HepG2 (cell line): Measurements from ENCODE around the gene SLC16A2.

Source experiments
- ARID2 ChIP-seq: sonication (generic); formaldehyde crosslinking; IDR thresholded peaks from 2 replicates; pipeline ENCODE4 v1.8.1; 2022; ENCODE audit warnings: mild to moderate bottlenecking, missing genetic modification reagents, borderline replicate concordance
- CEBPB ChIP-seq: IDR thresholded peaks from 2 replicates; pipeline ENCODE4 v1.6.1; 2011; ENCODE audit warnings: low read depth, low read length, improper control_type of control experiment, borderline replicate concordance
- GFI1 ChIP-seq: sonication (generic); formaldehyde crosslinking; IDR thresholded peaks from 2 replicates; pipeline ENCODE4 v1.5.0; 2020; ENCODE audit warnings: missing genetic modification reagents, mild to moderate bottlenecking, borderline replicate concordance
- KLF16 ChIP-seq, 2 experiments: sonication (generic) in 1 of 2; formaldehyde crosslinking in 1 of 2; IDR thresholded peaks; 2 replicates each; pipeline versions ENCODE4 v1.6.1 to v1.8.0; 2016 to 2023; ENCODE audit warnings: missing genetic modification reagents in 2 of 2, missing compliant biosample characterization in 1 of 2
- PBX3 ChIP-seq: sonication (generic); formaldehyde crosslinking; IDR thresholded peaks from 2 replicates; pipeline ENCODE4 v1.8.1; 2023; ENCODE audit warnings: missing genetic modification reagents, inconsistent platforms, borderline replicate concordance
- POLR2AphosphoS5 ChIP-seq: IDR thresholded peaks from 2 replicates; pipeline ENCODE4 v1.6.1; 2012; ENCODE audit warnings: low read depth, low read length
- STAT6 ChIP-seq: sonication (generic); formaldehyde crosslinking; IDR thresholded peaks from 2 replicates; pipeline ENCODE4 v1.4.0; 2020; ENCODE audit warnings: missing genetic modification reagents, mild to moderate bottlenecking, borderline replicate concordance
- ZNF12 ChIP-seq: sonication (generic); formaldehyde crosslinking; IDR thresholded peaks from 2 replicates; pipeline ENCODE4 v1.5.0; 2020; ENCODE audit warnings: missing genetic modification reagents
- ZNF317 ChIP-seq: sonication (generic); formaldehyde crosslinking; IDR thresholded peaks from 2 replicates; pipeline ENCODE4 v1.5.0; 2020; ENCODE audit warnings: mild to moderate bottlenecking, missing genetic modification reagents
- TF ChIP-seq, protein P1 (sequence below): sonication (generic); formaldehyde crosslinking; IDR thresholded peaks from 2 replicates; pipeline ENCODE4 v1.5.0; 2020; ENCODE audit warnings: mild to moderate bottlenecking, missing genetic modification reagents, moderate library complexity
- TF ChIP-seq, protein P2 (sequence below): sonication (generic); formaldehyde crosslinking; IDR thresholded peaks from 2 replicates; pipeline ENCODE4 v1.5.0; 2020; ENCODE audit warnings: missing genetic modification reagents, mild to moderate bottlenecking, borderline replicate concordance
- TF ChIP-seq, protein P3 (sequence below), 2 experiments: fragments of 450-650 bp in 1 of 2; sonication (generic) in 1 of 2; formaldehyde crosslinking in 1 of 2; IDR thresholded peaks; 2 replicates each; pipeline versions ENCODE4 v1.6.1 to v1.8.0; 2016 to 2022; ENCODE audit warnings: antibody characterized with exemption in 1 of 2, mild to moderate bottlenecking in 1 of 2, missing genetic modification reagents in 1 of 2
- TF ChIP-seq, protein P4 (sequence below): sonication (generic); formaldehyde crosslinking; IDR thresholded peaks from 2 replicates; pipeline ENCODE4 v1.4.0; 2020; ENCODE audit warnings: mild to moderate bottlenecking, missing genetic modification reagents

DNA sequence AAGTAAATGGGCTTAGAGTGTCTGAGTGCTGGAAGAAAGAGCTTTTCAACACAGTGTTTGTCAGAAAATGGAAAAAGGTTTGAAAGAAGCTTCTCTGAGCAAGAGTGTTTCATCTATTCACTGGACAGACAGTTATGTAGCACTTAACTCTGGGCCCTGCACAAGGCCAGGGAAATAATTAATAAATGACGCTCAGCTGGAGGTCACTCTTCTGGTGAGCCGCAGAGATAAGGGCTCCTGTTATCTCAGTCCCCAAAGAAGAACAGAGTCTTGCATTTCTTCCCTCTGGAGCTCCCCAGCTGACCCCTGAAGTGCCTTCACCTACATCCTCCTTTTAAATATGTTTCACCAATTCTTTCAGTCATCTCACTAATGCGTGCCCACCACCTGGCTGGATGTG lies 90.4 kb downstream of the SLC16A2 start:
- no peak for TF ChIP-seq ZNF12 (CRISPR knock-in tag)
- TF ChIP-seq, protein P1, sequence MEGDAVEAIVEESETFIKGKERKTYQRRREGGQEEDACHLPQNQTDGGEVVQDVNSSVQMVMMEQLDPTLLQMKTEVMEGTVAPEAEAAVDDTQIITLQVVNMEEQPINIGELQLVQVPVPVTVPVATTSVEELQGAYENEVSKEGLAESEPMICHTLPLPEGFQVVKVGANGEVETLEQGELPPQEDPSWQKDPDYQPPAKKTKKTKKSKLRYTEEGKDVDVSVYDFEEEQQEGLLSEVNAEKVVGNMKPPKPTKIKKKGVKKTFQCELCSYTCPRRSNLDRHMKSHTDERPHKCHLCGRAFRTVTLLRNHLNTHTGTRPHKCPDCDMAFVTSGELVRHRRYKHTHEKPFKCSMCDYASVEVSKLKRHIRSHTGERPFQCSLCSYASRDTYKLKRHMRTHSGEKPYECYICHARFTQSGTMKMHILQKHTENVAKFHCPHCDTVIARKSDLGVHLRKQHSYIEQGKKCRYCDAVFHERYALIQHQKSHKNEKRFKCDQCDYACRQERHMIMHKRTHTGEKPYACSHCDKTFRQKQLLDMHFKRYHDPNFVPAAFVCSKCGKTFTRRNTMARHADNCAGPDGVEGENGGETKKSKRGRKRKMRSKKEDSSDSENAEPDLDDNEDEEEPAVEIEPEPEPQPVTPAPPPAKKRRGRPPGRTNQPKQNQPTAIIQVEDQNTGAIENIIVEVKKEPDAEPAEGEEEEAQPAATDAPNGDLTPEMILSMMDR (CRISPR knock-in tag): no peak
- TF ChIP-seq, protein P2, sequence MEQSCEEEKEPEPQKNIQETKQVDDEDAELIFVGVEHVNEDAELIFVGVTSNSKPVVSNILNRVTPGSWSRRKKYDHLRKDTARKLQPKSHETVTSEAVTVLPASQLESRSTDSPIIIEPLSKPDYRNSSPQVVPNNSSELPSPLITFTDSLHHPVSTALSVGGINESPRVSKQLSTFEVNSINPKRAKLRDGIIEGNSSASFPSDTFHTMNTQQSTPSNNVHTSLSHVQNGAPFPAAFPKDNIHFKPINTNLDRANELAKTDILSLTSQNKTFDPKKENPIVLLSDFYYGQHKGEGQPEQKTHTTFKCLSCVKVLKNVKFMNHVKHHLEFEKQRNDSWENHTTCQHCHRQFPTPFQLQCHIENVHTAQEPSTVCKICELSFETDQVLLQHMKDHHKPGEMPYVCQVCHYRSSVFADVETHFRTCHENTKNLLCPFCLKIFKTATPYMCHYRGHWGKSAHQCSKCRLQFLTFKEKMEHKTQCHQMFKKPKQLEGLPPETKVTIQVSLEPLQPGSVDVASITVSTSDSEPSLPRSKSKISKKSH (CRISPR knock-in tag): no peak
- TF ChIP-seq KLF16 (CRISPR knock-in tag; IDR thresholded peaks at IDR 0.05): no peak
- no peak for TF ChIP-seq ARID2
- TF ChIP-seq, protein P3, sequence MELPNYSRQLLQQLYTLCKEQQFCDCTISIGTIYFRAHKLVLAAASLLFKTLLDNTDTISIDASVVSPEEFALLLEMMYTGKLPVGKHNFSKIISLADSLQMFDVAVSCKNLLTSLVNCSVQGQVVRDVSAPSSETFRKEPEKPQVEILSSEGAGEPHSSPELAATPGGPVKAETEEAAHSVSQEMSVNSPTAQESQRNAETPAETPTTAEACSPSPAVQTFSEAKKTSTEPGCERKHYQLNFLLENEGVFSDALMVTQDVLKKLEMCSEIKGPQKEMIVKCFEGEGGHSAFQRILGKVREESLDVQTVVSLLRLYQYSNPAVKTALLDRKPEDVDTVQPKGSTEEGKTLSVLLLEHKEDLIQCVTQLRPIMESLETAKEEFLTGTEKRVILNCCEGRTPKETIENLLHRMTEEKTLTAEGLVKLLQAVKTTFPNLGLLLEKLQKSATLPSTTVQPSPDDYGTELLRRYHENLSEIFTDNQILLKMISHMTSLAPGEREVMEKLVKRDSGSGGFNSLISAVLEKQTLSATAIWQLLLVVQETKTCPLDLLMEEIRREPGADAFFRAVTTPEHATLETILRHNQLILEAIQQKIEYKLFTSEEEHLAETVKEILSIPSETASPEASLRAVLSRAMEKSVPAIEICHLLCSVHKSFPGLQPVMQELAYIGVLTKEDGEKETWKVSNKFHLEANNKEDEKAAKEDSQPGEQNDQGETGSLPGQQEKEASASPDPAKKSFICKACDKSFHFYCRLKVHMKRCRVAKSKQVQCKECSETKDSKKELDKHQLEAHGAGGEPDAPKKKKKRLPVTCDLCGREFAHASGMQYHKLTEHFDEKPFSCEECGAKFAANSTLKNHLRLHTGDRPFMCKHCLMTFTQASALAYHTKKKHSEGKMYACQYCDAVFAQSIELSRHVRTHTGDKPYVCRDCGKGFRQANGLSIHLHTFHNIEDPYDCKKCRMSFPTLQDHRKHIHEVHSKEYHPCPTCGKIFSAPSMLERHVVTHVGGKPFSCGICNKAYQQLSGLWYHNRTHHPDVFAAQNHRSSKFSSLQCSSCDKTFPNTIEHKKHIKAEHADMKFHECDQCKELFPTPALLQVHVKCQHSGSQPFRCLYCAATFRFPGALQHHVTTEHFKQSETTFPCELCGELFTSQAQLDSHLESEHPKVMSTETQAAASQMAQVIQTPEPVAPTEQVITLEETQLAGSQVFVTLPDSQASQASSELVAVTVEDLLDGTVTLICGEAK (IDR thresholded peaks at IDR 0.05): no peak
- TF ChIP-seq, protein P3 (CRISPR knock-in tag; IDR thresholded peaks at IDR 0.05): no peak
- no peak for TF ChIP-seq STAT6 (CRISPR knock-in tag)
- no peak for TF ChIP-seq CEBPB
- TF ChIP-seq PBX3 (CRISPR knock-in tag): no peak
- TF ChIP-seq POLR2AphosphoS5: no peak
- no peak for TF ChIP-seq ZNF317 (CRISPR knock-in tag)
- no peak for TF ChIP-seq GFI1 (CRISPR knock-in tag)
- TF ChIP-seq, protein P4, sequence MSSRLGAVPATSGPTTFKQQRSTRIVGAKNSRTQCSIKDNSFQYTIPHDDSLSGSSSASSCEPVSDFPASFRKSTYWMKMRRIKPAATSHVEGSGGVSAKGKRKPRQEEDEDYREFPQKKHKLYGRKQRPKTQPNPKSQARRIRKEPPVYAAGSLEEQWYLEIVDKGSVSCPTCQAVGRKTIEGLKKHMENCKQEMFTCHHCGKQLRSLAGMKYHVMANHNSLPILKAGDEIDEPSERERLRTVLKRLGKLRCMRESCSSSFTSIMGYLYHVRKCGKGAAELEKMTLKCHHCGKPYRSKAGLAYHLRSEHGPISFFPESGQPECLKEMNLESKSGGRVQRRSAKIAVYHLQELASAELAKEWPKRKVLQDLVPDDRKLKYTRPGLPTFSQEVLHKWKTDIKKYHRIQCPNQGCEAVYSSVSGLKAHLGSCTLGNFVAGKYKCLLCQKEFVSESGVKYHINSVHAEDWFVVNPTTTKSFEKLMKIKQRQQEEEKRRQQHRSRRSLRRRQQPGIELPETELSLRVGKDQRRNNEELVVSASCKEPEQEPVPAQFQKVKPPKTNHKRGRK: no peak
